ENCODE data around the gene PRMT5. TPM values are rescaled to one million over a fixed set of nuclear protein-coding genes. Genes with fewer than 3 reads are reported as not detected.
A peak's percentile ranks its signal among the peaks of the same experiment; 100 is the strongest.

The PRMT5 gene
- total RNA-seq, 2 experiments from 2014 or later = 15.6 to 19.3 TPM

DNA sequence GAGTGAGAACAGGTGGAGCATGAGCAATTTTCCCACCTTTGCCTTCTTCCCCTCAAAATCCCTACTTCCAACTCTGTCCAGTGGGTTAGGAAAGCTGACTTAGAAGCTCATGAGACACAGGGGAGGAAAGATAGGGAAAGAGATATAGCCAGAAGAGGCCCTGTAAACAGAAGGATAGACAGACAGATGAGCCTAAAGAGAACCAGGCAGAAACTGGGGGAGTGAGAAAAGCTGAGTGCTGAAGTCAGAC, 48.2 kb upstream of the PRMT5 start:
- Mint-ChIP-seq H3K4me3 (peak overlapping the region; percentile 51), H3K4me1 (ENCODE audit: low read depth) (peaks cover 9% of the 10 kb centered on the region), H3K9me3 (no peaks in the 10 kb centered on the region), H3K27me3 (no peaks in the 10 kb centered on the region), H3K27ac (no peak overlapping the region), H3K36me3 (ENCODE audit: low read depth) (no peaks in the 10 kb centered on the region)
- TF ChIP-seq, protein P1, sequence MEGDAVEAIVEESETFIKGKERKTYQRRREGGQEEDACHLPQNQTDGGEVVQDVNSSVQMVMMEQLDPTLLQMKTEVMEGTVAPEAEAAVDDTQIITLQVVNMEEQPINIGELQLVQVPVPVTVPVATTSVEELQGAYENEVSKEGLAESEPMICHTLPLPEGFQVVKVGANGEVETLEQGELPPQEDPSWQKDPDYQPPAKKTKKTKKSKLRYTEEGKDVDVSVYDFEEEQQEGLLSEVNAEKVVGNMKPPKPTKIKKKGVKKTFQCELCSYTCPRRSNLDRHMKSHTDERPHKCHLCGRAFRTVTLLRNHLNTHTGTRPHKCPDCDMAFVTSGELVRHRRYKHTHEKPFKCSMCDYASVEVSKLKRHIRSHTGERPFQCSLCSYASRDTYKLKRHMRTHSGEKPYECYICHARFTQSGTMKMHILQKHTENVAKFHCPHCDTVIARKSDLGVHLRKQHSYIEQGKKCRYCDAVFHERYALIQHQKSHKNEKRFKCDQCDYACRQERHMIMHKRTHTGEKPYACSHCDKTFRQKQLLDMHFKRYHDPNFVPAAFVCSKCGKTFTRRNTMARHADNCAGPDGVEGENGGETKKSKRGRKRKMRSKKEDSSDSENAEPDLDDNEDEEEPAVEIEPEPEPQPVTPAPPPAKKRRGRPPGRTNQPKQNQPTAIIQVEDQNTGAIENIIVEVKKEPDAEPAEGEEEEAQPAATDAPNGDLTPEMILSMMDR (IDR thresholded peaks at IDR 0.05) = no peak
- no peak for DNase-seq
- no peak overlapping the region for H3K4me3 ChIP-seq (ENCODE audit: low read length)
- no peaks in the 10 kb centered on the region for H3K36me3 ChIP-seq (ENCODE audit: insufficient read depth, low read length)
- H3K9me3 ChIP-seq (ENCODE audit: control insufficient read depth in 1 of 2, insufficient read depth in 1 of 2, low read length in 2 of 2) = no peaks in the 10 kb centered on the region
- ATAC-seq (ENCODE audit: poor library complexity) = no peak
- H3K4me1 ChIP-seq (ENCODE audit: insufficient read depth, low read length) = peaks cover 24% of the 10 kb centered on the region
- H3K27me3 ChIP-seq (ENCODE audit: control insufficient read depth in 1 of 2, insufficient read depth in 2 of 2, low read length in 2 of 2) = peaks cover 4 to 5% of the 10 kb centered on the region in 2 experiments
- POLR2A ChIA-PET = interaction anchor here (1.1 to 1.5 kb wide), 2 partner anchors 30 to 81 kb away, joined by 3 to 5 read pairs; no protein-coding TSS in a partner anchor
- no peak overlapping the region for H3K27ac ChIP-seq (ENCODE audit: low read depth in 1 of 2, low read length in 2 of 2)
- intact Hi-C loops (cut with DNase I, micrococcal nuclease) = no loop called here
- CTCF ChIA-PET = interaction anchor here (1.0 to 1.6 kb wide), 3 partner anchors 9 to 407 kb away, joined by 3 to 7 read pairs (median 3); no protein-coding TSS in a partner anchor

DNA sequence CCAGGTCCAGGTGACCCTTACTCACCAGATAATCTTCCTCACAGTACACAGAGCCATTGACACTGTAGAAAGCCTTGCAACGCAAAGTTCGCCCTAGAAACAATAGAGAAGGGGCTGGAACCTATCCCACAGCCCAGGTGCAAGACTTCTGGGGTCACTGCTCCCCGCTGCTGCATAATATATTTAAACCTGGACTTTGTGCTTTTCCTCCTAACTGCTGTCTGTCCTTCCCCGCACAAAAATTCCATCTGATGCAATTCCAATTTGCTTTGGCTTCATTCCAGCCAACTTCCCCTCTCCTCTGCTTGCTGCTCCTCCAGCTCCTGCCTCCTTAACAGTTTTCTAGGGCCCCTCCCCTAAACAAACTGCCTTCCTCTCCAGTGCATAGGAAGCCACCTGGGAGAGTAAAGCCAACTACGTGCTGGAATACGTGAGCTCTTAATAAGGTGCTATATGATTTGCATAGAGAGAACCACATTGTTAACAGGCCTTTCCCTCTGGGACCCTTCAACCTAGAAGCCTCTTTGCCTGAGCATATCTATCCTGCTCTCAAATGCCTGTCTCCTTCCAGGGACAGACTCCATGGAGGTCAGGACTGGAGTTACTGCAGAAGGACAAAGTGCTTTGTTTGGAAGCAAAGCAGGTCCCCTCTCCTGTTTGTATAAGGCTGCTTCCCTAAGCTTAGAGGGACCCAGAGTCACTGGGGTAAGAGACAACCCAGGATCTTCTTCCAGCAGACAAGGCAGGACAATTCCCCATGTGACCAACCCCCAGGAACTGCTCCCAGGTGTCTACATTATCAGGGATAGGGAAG, 47.7 kb upstream of the PRMT5 start:
- Histone ChIP-seq H3K9me3 (ENCODE audit: control insufficient read depth in 1 of 2, insufficient read depth in 1 of 2, low read length in 2 of 2) (no peaks in the 10 kb centered on the region), H3K27ac (ENCODE audit: low read depth in 1 of 2, low read length in 2 of 2) (no peak overlapping the region), H3K36me3 (ENCODE audit: insufficient read depth, low read length) (no peaks in the 10 kb centered on the region), H3K4me1 (ENCODE audit: insufficient read depth, low read length) (peaks cover 19% of the 10 kb centered on the region), H3K4me3 (ENCODE audit: low read length) (no peak overlapping the region), H3K27me3 (ENCODE audit: control insufficient read depth in 1 of 2, insufficient read depth in 2 of 2, low read length in 2 of 2) (peaks cover 1 to 4% of the 10 kb centered on the region in 2 experiments)
- H3K4me1 Mint-ChIP-seq (ENCODE audit: low read depth) = peaks cover 9% of the 10 kb centered on the region
- H3K27ac Mint-ChIP-seq = no peak overlapping the region
- TF ChIP-seq, protein P1 (IDR thresholded peaks at IDR 0.05) = no peak
- no peaks in the 10 kb centered on the region for H3K36me3 Mint-ChIP-seq (ENCODE audit: low read depth)
- H3K9me3 Mint-ChIP-seq = no peaks in the 10 kb centered on the region
- ChIA-PET CTCF (interaction anchor here (1.0 to 2.6 kb wide), 4 partner anchors 10 to 406 kb away, joined by 3 to 11 read pairs (median 5); no protein-coding TSS in a partner anchor), POLR2A (interaction anchor here (1.1 to 1.5 kb wide), 2 partner anchors 31 to 81 kb away, joined by 3 to 5 read pairs; no protein-coding TSS in a partner anchor)
- H3K27me3 Mint-ChIP-seq = no peaks in the 10 kb centered on the region
- no peak for DNase-seq
- intact Hi-C loops (cut with DNase I, micrococcal nuclease) = no loop called here
- ATAC-seq (ENCODE audit: poor library complexity) = no peak
- H3K4me3 Mint-ChIP-seq = no peak overlapping the region

DNA sequence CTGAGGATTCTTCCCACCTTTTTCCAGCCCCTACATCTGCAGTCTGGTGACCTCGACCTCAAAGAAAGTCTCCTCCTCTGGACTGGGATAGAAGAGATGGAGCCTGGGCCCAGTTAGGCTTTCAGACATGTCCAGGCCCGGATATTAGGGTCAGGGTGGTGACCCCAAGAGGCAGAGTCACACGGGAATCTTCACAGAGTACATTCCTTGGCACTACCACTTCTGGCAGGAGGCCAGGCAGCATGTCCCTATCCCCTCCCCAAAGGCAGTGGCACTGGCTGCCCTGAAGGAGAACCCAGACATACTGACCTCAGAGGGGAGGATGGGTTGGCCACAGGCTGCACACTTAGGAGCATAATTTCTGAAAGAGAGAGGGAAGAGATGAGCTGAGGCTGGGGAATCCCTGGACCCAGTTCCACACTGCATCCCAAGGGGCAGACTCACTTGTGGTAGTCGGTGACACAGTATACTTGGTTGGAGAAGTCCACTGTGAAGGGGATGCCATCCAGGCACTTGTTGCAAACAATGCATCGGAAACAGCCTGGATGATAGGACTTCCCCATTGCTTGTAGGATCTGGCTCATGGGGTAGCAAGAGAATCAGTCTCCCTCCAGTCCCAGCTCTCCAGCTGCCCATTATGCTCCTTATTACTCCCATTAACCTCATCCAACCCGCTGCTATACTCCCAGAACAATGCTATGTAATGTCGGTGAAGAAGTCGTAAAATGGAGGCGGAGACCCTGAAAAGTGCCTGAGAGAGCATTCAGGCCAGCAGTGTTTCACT, 45.5 kb upstream of the PRMT5 start:
- H3K4me3 Mint-ChIP-seq = no peak overlapping the region
- no peak for ATAC-seq (ENCODE audit: poor library complexity)
- H3K27ac Mint-ChIP-seq = no peak overlapping the region
- no peak for DNase-seq
- intact Hi-C loops (cut with DNase I, micrococcal nuclease) = no loop called here
- H3K9me3 ChIP-seq (ENCODE audit: control insufficient read depth in 1 of 2, insufficient read depth in 1 of 2, low read length in 2 of 2) = no peaks in the 10 kb centered on the region
- H3K4me3 ChIP-seq (ENCODE audit: low read length) = no peak overlapping the region
- H3K4me1 ChIP-seq (ENCODE audit: insufficient read depth, low read length) = no peaks in the 10 kb centered on the region
- no peaks in the 10 kb centered on the region for H3K9me3 Mint-ChIP-seq
- CTCF ChIA-PET = interaction anchor here (0.9 to 4.4 kb wide), 3 partner anchors 12 to 83 kb away, joined by 4 to 23 read pairs (median 11); partner anchors contain the start of gene CDH24
- H3K4me1 Mint-ChIP-seq (ENCODE audit: low read depth) = peaks cover 3% of the 10 kb centered on the region
- H3K27ac ChIP-seq (ENCODE audit: low read depth in 1 of 2, low read length in 2 of 2) = no peak overlapping the region
- H3K36me3 ChIP-seq (ENCODE audit: insufficient read depth, low read length) = no peaks in the 10 kb centered on the region
- H3K27me3 ChIP-seq (ENCODE audit: control insufficient read depth in 1 of 2, insufficient read depth in 2 of 2, low read length in 2 of 2) = no peaks in the 10 kb centered on the region
- TF ChIP-seq, protein P1 (IDR thresholded peaks at IDR 0.05) = no peak
- H3K27me3 Mint-ChIP-seq = no peaks in the 10 kb centered on the region
- no peaks in the 10 kb centered on the region for H3K36me3 Mint-ChIP-seq (ENCODE audit: low read depth)
- POLR2A ChIA-PET = no interaction called here
